ENCODE results near the gene CSNK1G1.

CSNK1G1 gene

GRCh38 chr15:64146520-64146884 lies 209.5 kb downstream of the CSNK1G1 start:
- DNase-seq (ENCODE audit: low read depth, low spot score) = no peak
- TF ChIP-seq CTCF (IDR thresholded peaks at IDR 0.05; ENCODE audit: low read depth, low read length) = no peak
- H3K4me3 ChIP-seq (ENCODE audit: low read depth, low read length) = no peak overlapping the region
- in situ Hi-C loops (cut with HindIII; ENCODE audit: low sequenced_read_pairs) = no loop called here

GRCh38 chr15:64146041-64146440 lies 209.9 kb downstream of the CSNK1G1 start:
- no peak for TF ChIP-seq CTCF (IDR thresholded peaks at IDR 0.05; ENCODE audit: low read depth, low read length)

GRCh38 chr15:64144565-64145281 lies 211.2 kb downstream of the CSNK1G1 start:
- in situ Hi-C loops (cut with HindIII; ENCODE audit: low sequenced_read_pairs) = no loop called here
- TF ChIP-seq CTCF (IDR thresholded peaks at IDR 0.05; ENCODE audit: low read depth, low read length) = no peak
- no peak overlapping the region for H3K4me3 ChIP-seq (ENCODE audit: low read depth, low read length)
- no peak for DNase-seq (ENCODE audit: low read depth, low spot score)

More at GRCh38 chr15:64146041-64146440, 209.9 kb downstream of the CSNK1G1 start:
- H3K4me3 ChIP-seq (ENCODE audit: low read depth, low read length) = no peak overlapping the region
- in situ Hi-C loops (cut with HindIII; ENCODE audit: low sequenced_read_pairs) = no loop called here
- DNase-seq (ENCODE audit: low read depth, low spot score) = no peak

DNA sequence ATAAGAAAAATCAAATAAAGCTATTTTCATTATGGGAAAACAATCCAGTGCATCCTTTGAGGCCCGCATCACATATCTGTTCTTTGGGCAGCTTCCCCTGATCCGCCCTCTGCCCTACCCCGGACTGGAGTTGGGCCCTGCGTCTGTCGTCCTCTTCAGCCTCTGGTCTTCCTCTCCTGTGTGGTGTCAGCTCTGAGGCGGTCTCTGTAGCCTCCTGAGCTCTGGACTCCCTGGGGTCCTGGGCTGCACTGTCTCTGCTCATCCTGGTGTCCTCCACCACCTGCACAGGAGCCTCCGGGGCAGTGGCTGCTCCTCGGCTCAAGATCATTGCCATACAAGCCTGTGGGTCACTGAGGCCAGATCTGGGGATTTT lies 211.8 kb downstream of the CSNK1G1 start:
- TF ChIP-seq CTCF (IDR thresholded peaks at IDR 0.05; ENCODE audit: low read depth, low read length) = no peak
- in situ Hi-C loops (cut with HindIII; ENCODE audit: low sequenced_read_pairs) = no loop called here
- no peak for DNase-seq (ENCODE audit: low read depth, low spot score)
- H3K4me3 ChIP-seq (ENCODE audit: low read depth, low read length) = no peak overlapping the region

GRCh38 chr15:64143276-64143675 lies 212.7 kb downstream of the CSNK1G1 start:
- in situ Hi-C loops (cut with HindIII; ENCODE audit: low sequenced_read_pairs) = no loop called here
- H3K4me3 ChIP-seq (ENCODE audit: low read depth, low read length) = no peak overlapping the region
- no peak for TF ChIP-seq CTCF (IDR thresholded peaks at IDR 0.05; ENCODE audit: low read depth, low read length)
- DNase-seq (ENCODE audit: low read depth, low spot score) = no peak

- no peak for DNase-seq (ENCODE audit: low read depth, low spot score)
- no peak overlapping the region for H3K4me3 ChIP-seq (ENCODE audit: low read depth, low read length)
- TF ChIP-seq CTCF (IDR thresholded peaks at IDR 0.05; ENCODE audit: low read depth, low read length) = no peak
- in situ Hi-C loops (cut with HindIII; ENCODE audit: low sequenced_read_pairs) = no loop called here
Measured at GRCh38 chr15:64141798-64142512, 214.0 kb downstream of the CSNK1G1 start.

Measured in astrocyte of the spinal cord (primary cell).